GM10847 (cell line): ENCODE data around the gene MEIS1.

ENCODE experiments used
- POLR2A ChIP-seq: IDR thresholded peaks from 2 replicates; pipeline ENCODE4 v1.6.1; 2011; ENCODE audit not compliant: insufficient read length; ENCODE audit errors: extremely low read depth

Gene MEIS1

DNA sequence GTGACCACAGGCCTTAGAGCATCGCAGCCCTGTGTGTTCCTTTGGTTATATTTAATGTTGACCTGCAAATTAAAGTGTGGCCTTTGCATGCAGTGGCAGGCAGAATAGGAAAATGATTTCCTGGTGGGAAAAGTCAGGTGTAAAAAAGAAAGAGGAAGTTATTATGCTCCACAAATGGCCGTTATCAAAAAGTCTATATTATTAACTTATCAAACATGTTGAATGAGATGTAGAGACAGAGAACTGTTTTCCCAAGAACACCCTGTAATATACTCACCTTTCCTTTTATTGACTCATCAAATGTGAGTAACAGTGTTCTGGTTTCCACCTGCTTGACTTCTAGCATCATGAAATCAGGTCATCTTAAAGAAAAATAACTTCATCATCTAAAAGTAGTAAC lies 35.3 kb downstream of the MEIS1 start:
- TF ChIP-seq POLR2A: no peak

GRCh38 chr2:66472225-66472843 lies 37.4 kb downstream of the MEIS1 start:
- TF ChIP-seq POLR2A: no peak

DNA sequence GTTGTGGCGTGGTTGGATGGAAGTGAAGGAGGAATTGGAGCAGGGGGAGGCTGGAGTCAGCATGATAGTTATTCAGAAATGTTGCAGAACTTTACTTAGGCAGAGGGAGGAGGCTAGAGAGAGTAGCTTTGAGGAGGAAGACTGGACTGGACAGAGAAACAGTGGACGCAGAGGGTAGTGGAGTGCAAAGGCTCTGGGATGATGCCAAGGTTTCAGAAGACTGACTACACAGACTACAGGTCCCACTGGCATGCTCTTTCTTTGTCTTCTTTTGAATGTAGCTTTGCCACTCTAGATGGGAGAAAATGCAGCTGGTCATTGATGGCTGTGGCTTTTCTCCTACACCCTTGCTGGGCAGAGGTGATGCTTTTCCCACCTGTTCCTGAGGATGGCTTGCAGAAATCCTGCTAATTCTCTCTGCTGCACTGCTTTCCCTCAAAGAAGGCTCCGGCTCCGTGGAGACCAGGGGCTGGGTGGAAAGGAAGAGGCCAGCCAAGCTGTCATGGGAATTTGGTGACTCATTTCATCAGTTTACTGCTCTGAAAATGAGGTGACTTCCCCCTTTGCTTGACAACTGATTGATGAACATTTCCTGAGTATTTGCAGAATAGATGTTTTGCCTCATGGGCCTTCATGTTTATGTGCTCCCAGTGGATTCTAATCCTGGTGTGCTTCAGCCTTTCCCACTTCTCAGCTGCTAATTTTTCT lies 42.4 kb downstream of the MEIS1 start:
- no peak for TF ChIP-seq POLR2A

DNA sequence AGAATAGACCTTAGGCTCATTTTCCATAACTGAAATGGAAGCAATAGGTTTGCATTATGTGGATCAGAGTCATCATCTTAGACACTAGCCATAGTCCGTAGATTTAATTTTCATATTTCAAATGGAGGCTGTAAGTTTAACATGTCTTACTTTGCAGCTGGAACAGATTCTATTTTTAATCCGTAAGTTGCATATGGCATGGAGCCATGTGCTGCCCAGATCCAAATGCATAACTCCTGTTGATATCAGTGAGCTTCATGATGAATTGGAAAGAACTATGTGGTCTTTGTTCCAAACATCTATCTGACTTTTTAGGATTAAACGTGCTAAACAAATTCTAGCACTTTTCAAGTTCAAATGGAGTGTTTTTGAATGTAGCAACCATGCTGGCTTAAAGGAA lies 43.4 kb downstream of the MEIS1 start:
- TF ChIP-seq POLR2A: no peak

- no peak for TF ChIP-seq POLR2A
These were observed 43.9 kb downstream of the MEIS1 start for GRCh38 chr2:66478731-66479316.

DNA sequence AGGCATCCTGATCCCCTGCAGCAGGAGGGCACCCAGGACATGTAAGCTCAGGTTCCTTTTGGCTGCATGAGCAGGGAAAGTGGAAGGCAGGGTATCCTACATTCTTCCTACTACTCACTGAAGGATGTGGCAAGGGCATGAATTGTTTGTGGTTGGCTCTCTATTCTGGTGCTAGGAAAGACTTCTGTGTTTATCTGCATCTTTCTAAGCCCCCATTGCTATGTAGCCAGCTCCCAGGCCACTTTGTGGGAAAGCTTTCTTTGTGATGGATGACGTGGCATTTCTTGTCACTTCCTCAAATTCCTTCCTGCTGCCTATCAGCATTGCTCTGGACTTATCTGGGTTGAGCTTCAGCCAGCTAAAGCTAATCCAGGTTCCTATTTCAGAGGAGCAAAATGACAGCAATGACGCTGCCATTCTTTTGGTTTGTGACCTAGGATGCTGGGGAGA lies 46.2 kb downstream of the MEIS1 start:
- no peak for TF ChIP-seq POLR2A

DNA sequence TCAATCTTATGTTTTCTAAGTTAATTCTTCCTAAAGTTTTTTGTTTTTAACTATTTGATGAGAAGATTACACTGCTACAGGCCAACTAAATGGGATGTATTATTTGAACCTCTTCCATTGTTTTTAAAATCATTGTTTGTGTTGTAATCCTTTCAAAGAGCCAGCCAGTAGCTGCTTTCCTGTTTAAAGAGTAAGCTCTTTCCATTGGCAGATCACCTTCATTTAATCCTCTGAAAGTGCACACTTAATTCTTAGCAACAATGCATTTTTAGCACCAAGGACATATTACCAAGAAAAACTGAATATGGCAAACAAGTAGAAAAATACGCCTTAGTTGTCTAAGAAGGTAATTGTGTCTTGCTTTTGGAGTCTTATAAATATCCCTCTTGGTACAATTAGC lies 54.0 kb downstream of the MEIS1 start:
- no peak for TF ChIP-seq POLR2A

- no peak for TF ChIP-seq POLR2A
These were observed 54.5 kb downstream of the MEIS1 start for GRCh38 chr2:66489436-66489835.

GRCh38 chr2:66490588-66491001 lies 55.7 kb downstream of the MEIS1 start:
- no peak for TF ChIP-seq POLR2A

- no peak for TF ChIP-seq POLR2A
These were observed 59.8 kb downstream of the MEIS1 start for GRCh38 chr2:66494708-66495107.

- TF ChIP-seq POLR2A: no peak
These were observed 61.1 kb downstream of the MEIS1 start for GRCh38 chr2:66495788-66496640.

GRCh38 chr2:66496670-66497420 lies 61.9 kb downstream of the MEIS1 start:
- no peak for TF ChIP-seq POLR2A

- TF ChIP-seq POLR2A: no peak
These were observed 62.7 kb downstream of the MEIS1 start for GRCh38 chr2:66497431-66498288.
